HT1080 (cell line): Measurements from ENCODE around the gene CCRL2. TPM values are rescaled to one million over a fixed set of nuclear protein-coding genes. Genes with fewer than 3 reads are reported as not detected.
A peak's percentile ranks its signal among the peaks of the same experiment; 100 is the strongest.

ENCODE experiments used
- DNase-seq: peaks from one replicate; pipeline ENCODE4 v3.0.0-alpha.2; 2015; ENCODE audit warnings: low read depth
- polyA plus RNA-seq, 2 experiments: library from polyadenylated mRNA; depleted of rRNA; stranded (reverse); fragments of >200 nt; gene quantifications; 2 replicates each; pipeline ENCODE4 v1.2.3, GENCODE V29; 2015
- total RNA-seq: library from RNA; depleted of rRNA; stranded (reverse); fragments of >200 nt; shearing (Covaris generic); gene quantifications from 2 replicates; pipeline ENCODE4 v1.2.3, GENCODE V29; 2014; rRNA removed

Gene CCRL2
- 2.6 and 3.7 TPM in 2 replicates for total RNA-seq
- 1.9 and 2.6 TPM in 2 replicates for polyA plus RNA-seq (2015; cell fraction: cytosol; rRNA removed)
- 4.2 and 5.2 TPM in 2 replicates for polyA plus RNA-seq (2015; cell fraction: nucleus; rRNA removed)

- DNase-seq, result peak; percentile 80
Measured at GRCh38 chr3:46406788-46407611, at the start of gene CCRL2, which contains the start of gene CCR5AS. TSS of gene CCRL2 (plus strand) at chr3:46407259. CDS start at chr3:46408080, 821 bp downstream. TSS of gene CCR5AS (minus strand) at chr3:46407066.

GRCh38 chr3:46358466-46358865 is 48.6 kb upstream of the CCRL2 start:
- DNase-seq, result no peak

- no peak for DNase-seq
Measured at GRCh38 chr3:46359733-46360493, 47.1 kb upstream of the CCRL2 start.

GRCh38 chr3:46360907-46361306 is 46.2 kb upstream of the CCRL2 start:
- no peak for DNase-seq

GRCh38 chr3:46361408-46362283 is 45.4 kb upstream of the CCRL2 start:
- peak; percentile 70 for DNase-seq

- no peak for DNase-seq
Measured at GRCh38 chr3:46365041-46365440, 42.0 kb upstream of the CCRL2 start.

GRCh38 chr3:46365737-46366524 is 41.1 kb upstream of the CCRL2 start:
- no peak for DNase-seq

- no peak for DNase-seq
Measured at GRCh38 chr3:46367811-46368210, 39.2 kb upstream of the CCRL2 start.

- peak; percentile 42 for DNase-seq
Measured at GRCh38 chr3:46368569-46368968, 38.5 kb upstream of the CCRL2 start.

GRCh38 chr3:46369151-46369550 is 37.9 kb upstream of the CCRL2 start:
- DNase-seq, result no peak

- no peak for DNase-seq
Measured at GRCh38 chr3:46369675-46370132, 37.4 kb upstream of the CCRL2 start.

- DNase-seq, result no peak
Measured at GRCh38 chr3:46370839-46371518, 36.1 kb upstream of the CCRL2 start, which contains the start of gene CCR5. TSS of gene CCR5 (plus strand) at chr3:46370946. CDS start at chr3:46372903, 1,957 bp downstream.

- no peak for DNase-seq
Measured at GRCh38 chr3:46371519-46372340, 35.3 kb upstream of the CCRL2 start.

- DNase-seq, result peak; percentile 32
Measured at GRCh38 chr3:46372492-46373359, 34.3 kb upstream of the CCRL2 start.

GRCh38 chr3:46374755-46375154 is 32.3 kb upstream of the CCRL2 start:
- DNase-seq, result no peak

- no peak for DNase-seq
Measured at GRCh38 chr3:46375218-46375617, 31.8 kb upstream of the CCRL2 start.

- no peak for DNase-seq
Measured at GRCh38 chr3:46375814-46376213, 31.2 kb upstream of the CCRL2 start.
